AG10803 (cell line): ENCODE data around the gene C6orf136.
A peak's percentile ranks its signal among the peaks of the same experiment; 100 is the strongest.

Experiments used
- DNase-seq: peaks from one replicate; pipeline ENCODE4 v3.0.0; 2010; ENCODE audit warnings: low read depth
- H3K4me3 ChIP-seq: 2 replicates; pipeline ENCODE4 v1.5.1; 2011; ENCODE audit warnings: mild to moderate bottlenecking, low read length, control low read depth
- TF ChIP-seq, protein P1 (sequence below): conservative IDR thresholded peaks from 2 replicates; pipeline ENCODE4 v1.5.1; 2011; ENCODE audit warnings: mild to moderate bottlenecking, low read length, control low read depth, inconsistent platforms

The C6orf136 gene

DNA sequence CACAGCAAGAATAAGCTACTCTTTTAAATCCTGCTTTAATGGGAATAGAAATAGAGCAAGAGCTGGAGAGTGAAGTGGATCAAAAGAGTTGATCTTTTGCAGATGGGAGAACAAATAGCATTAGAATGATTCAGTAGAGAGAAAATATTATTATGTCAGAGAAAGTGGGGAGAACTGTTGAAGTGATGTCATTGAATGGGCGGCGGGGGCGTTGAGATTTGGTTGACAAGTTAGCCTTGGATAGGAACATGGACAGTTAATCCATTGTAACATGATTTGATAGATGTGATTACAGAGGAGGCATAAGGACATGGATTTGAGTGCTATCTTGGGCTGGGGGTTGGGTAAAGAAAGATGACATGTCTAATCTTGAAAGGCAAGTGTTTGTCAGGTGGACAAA lies 11.1 kb upstream of the C6orf136 start:
- DNase-seq, result no peak
- TF ChIP-seq, protein P1, sequence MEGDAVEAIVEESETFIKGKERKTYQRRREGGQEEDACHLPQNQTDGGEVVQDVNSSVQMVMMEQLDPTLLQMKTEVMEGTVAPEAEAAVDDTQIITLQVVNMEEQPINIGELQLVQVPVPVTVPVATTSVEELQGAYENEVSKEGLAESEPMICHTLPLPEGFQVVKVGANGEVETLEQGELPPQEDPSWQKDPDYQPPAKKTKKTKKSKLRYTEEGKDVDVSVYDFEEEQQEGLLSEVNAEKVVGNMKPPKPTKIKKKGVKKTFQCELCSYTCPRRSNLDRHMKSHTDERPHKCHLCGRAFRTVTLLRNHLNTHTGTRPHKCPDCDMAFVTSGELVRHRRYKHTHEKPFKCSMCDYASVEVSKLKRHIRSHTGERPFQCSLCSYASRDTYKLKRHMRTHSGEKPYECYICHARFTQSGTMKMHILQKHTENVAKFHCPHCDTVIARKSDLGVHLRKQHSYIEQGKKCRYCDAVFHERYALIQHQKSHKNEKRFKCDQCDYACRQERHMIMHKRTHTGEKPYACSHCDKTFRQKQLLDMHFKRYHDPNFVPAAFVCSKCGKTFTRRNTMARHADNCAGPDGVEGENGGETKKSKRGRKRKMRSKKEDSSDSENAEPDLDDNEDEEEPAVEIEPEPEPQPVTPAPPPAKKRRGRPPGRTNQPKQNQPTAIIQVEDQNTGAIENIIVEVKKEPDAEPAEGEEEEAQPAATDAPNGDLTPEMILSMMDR, result no peak
- H3K4me3 ChIP-seq, result no peak overlapping the region

DNA sequence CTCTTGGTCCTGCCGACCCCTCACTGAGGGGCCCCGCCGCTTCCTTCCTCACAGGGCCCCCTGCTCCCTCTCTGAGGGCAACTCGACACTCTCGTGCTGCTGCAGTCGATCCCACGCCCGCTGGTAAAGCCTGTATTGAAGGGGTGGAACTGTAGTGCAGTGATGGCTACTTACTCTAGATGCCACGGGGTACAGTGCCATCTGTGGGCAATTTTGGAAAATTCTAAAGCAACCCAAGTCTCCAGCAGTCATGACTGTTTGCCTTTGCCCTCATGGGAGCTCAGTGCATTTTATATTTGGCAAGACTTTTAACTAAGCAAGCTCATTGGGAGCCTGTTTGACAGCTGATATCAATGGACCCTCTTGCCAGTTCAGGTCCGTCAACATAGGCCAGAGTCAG lies 6.5 kb upstream of the C6orf136 start:
- H3K4me3 ChIP-seq, result no peak overlapping the region
- TF ChIP-seq, protein P1, result no peak
- no peak for DNase-seq

DNA sequence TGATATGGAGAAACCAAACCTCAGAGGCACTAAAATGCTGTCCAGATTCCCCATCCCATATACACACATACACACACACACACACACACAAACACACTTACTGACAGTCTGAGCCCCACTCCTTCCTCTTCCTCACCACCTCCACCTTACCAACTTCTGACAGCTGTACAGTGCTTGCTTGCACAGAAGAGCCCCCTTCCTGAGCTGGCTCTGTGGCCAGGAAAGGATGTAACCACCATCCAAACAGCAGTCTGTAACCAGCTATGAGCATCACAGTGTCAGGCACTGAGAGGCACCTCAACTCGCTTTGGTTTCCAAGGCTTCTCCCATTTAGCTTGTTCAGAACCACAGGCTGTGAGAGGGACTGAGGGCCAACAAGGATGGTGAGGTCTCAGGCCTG lies 5.9 kb upstream of the C6orf136 start:
- TF ChIP-seq, protein P1, result no peak
- H3K4me3 ChIP-seq, result no peak overlapping the region
- DNase-seq, result no peak

DNA sequence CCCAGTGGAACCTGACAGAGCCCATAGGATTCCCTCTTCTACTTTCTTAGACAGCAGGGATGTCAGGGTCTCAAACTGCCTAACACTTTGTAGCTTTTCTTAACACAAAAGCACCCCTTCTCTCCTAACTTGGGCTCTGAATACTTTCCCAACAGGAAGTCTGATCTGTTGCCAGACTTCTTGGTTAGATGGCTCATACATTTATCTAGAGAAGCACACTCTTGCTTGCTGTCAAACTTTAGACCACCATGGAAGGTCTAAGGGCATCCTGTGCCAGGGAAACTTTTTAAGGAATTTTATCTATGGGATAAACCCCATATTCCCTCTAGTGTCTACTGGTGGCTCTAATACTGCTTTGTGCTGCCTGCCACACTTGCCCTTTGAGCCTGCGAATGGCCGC lies 3.3 kb upstream of the C6orf136 start:
- TF ChIP-seq, protein P1, result no peak
- H3K4me3 ChIP-seq, result no peak overlapping the region
- no peak for DNase-seq

DNA sequence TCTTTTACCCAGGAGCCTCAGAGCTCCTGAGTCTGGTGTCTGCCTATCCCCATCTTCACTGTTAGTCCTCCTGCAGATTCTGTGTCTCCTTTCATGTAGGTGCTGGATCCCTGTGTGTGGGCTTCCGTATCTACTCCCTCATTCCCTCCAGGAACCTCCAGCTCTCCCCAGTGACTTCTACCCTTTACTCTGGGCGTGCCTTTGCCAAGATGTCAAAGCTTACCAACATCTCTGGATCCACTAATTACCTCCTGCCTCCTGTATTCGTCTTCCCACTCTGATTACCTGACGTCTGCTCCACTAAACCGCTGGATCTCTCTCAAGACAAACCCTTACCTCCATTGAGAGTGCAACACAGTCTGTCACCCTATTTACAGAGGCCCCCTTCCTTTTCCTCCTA lies 2.2 kb upstream of the C6orf136 start:
- TF ChIP-seq, protein P1, result no peak
- no peak overlapping the region for H3K4me3 ChIP-seq
- DNase-seq, result no peak

DNA sequence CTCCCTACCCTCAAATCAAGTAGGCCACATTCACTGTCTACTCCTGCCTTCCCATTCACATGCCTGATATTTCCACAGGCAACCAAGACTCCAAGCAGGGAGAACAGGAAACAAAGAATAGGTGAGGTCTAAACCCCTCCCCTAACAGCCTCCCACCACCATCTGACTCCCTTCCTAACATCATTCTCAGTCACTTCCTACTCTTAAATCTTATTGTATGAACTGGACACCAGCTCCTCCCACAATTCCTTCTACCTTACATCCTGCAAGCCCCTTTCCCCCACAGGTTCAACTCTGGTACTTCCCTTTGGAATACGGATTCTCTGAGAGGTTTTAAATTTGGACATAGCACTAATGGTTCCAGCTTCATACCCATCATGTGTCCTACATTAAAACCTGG lies 944 bp upstream of the C6orf136 start:
- TF ChIP-seq, protein P1, result no peak
- no peak overlapping the region for H3K4me3 ChIP-seq
- DNase-seq, result no peak

DNA sequence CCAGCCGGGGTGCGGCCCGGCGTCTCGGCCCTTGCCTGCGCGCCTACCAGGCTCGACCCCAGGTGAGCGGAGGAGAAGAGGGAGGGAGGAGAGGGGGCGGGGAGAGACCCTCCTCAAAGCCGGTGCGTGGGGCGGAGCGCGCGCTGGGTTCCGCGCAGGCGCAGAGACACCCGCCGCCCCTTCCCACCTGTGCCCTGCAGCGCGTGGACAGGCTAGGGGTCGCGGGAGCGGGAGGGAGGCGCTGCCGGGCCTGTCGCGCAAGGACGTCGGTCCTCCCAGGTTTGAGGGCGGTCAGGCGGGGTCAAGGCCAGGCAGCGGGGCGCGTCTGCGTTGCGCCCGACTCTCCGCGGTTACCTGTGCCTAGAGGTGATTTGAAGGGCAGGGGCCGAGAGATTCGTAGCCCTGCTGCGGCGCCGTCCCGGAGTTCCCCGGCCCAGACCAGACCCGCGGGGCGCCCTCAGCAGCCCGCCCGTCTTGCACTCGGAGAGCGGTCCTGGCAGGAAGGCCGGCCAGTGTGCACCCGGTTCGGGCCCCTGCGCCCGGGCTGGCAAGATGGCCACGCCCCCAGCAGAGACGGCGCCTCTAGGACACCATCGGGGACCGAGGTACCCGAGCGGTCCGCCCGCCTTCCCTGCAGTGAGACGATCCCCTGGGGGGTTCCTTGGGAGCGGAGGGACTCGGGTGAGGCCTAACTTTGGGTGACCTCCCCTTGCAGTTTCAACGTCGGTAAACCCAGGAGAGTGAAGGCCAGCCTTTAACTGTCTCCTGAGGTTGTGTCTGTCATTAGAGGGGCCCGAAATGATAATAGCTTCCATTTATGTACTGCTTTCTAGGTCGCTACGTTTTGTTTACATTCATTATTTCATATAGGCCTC lies 546 bp downstream of the C6orf136 start:
- DNase-seq, result peak; percentile 51
- peak overlapping the region; percentile 84 for H3K4me3 ChIP-seq
- TF ChIP-seq, protein P1, result no peak
